Caco-2 (cell line): ENCODE results near the gene FER. TPM values are rescaled to one million over a fixed set of nuclear protein-coding genes. Genes with fewer than 3 reads are reported as not detected.

Source experiments
- BruUV-seq: library from RNA; stranded (reverse); fragments of 400-500 nt; replicated peaks from 2 replicates; lab custom pipeline; 2021; lab: Mats Ljungman, UMichigan
- CTCF ChIA-PET: fragments of 300-600 bp; sonication (Branson Sonifier 250); formaldehyde crosslinking; loops from one replicate; lab custom pipeline; 2022; ENCODE audit warnings: antibody characterized with exemption; lab: Charles Lee
- POLR2A ChIA-PET: fragments of 300-600 bp; sonication (Branson Sonifier 250); formaldehyde crosslinking; loops from one replicate; lab custom pipeline; 2022; ENCODE audit warnings: antibody characterized with exemption; lab: Charles Lee
- DNase-seq, 2 experiments: peaks; one replicate each; pipeline versions ENCODE4 v3.0.0 to v3.0.0-alpha.2; 2020 to 2022
- H3K27me3 ChIP-seq: replicated peaks from 2 replicates; pipeline ENCODE4 v1.6.0; 2011; ENCODE audit warnings: low read length; ENCODE audit not compliant: control insufficient read depth, insufficient read depth
- H3K36me3 ChIP-seq: 2 replicates; pipeline ENCODE4 v1.5.1; 2011; ENCODE audit warnings: low read length; ENCODE audit not compliant: control insufficient read depth, insufficient read depth
- H3K4me1 ChIP-seq: fragments of 250-450 bp; sonication (Bioruptor Pico); 2 replicates; pipeline ENCODE4 v1.5.1; 2020; ENCODE audit warnings: mild to moderate bottlenecking
- H3K4me3 ChIP-seq: 2 replicates; pipeline ENCODE4 v1.5.1; 2011; ENCODE audit warnings: low read depth, mild to moderate bottlenecking, control low read depth, low read length
- H3K9me3 ChIP-seq: fragments of 250-450 bp; sonication (Bioruptor Pico); 2 replicates; pipeline ENCODE4 v1.5.1; 2020; ENCODE audit warnings: mild to moderate bottlenecking, moderate library complexity
- H3K27ac Mint-ChIP-seq: one replicate; pipeline ENCODE4 v1.8.0; 2022; ENCODE audit warnings: mixed read lengths; ENCODE audit not compliant: unreplicated experiment
- H3K27me3 Mint-ChIP-seq: one replicate; pipeline ENCODE4 v1.8.0; 2022; ENCODE audit warnings: mixed read lengths; ENCODE audit not compliant: insufficient read depth, unreplicated experiment
- H3K36me3 Mint-ChIP-seq: one replicate; pipeline ENCODE4 v1.8.0; 2022; ENCODE audit warnings: mild to moderate bottlenecking, mixed read lengths; ENCODE audit not compliant: insufficient read depth, unreplicated experiment
- H3K4me1 Mint-ChIP-seq: one replicate; pipeline ENCODE4 v1.8.0; 2022; ENCODE audit warnings: low read depth, mixed read lengths; ENCODE audit not compliant: unreplicated experiment
- H3K4me3 Mint-ChIP-seq: one replicate; pipeline ENCODE4 v1.8.0; 2022; ENCODE audit warnings: mild to moderate bottlenecking, moderate library complexity, mixed read lengths; ENCODE audit not compliant: unreplicated experiment
- H3K9me3 Mint-ChIP-seq: one replicate; pipeline ENCODE4 v1.8.0; 2022; ENCODE audit warnings: mixed read lengths; ENCODE audit not compliant: unreplicated experiment
- CTCF ChIP-seq, 2 experiments: fragments of 200-600 bp in 1 of 2; IDR thresholded peaks; 1 replicate in 1 of 2; 2 replicates in 1 of 2; pipeline versions ENCODE4 v1.5.1 to v1.8.0; 2011 to 2022; ENCODE audit warnings: antibody characterized with exemption in 1 of 2, control low read depth in 1 of 2, inconsistent platforms in 1 of 2, low read depth in 1 of 2, low read length in 1 of 2, mild to moderate bottlenecking in 1 of 2, moderate library complexity in 1 of 2; ENCODE audit not compliant: insufficient read depth in 1 of 2, severe bottlenecking in 1 of 2, unreplicated experiment in 1 of 2
- intact Hi-C: fragments of 100-400 bp; cut with micrococcal nuclease; formaldehyde crosslinking; loops from one replicate; pipeline ENCODE4 v1.10.0; 2022; ENCODE audit not compliant: unreplicated experiment
- total RNA-seq: library from RNA; stranded (reverse); gene quantifications from 2 replicates; pipeline ENCODE4 v1.2.3, GENCODE V29; 2022

The FER gene
- total RNA-seq, 1 experiment from 2014 or later = 43.1 TPM

DNA sequence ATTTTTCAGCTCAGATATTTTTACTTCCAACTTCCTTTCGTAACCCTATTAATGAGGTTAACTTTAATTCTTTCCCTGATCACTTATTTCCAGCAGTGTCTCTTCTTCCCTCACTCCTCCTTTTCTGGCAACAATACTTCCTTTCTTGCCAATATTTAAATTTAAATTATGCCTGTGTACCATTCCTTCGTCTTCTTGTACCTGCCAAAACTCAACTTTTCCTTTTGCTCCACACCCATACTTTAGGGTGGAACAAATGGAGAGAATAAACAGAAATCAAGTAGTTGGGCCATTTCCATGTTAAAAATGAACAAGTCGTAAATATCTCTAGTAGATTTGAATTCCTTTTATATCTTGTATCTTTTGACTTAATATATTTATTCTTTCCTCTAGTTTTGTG is 66.0 kb downstream of the FER start:
- ChIA-PET CTCF (no interaction called here), POLR2A (no interaction called here)
- no peaks in the 10 kb centered on the region for H3K36me3 Mint-ChIP-seq
- no peak overlapping the region for H3K27ac Mint-ChIP-seq
- BruUV-seq = no TSS peak
- no peaks in the 10 kb centered on the region for H3K27me3 Mint-ChIP-seq
- intact Hi-C loops = no loop called here
- peaks cover 1% of the 10 kb centered on the region; the same call in 1 of the 2 replicates for H3K36me3 ChIP-seq
- no peak for DNase-seq
- no peaks in the 10 kb centered on the region for H3K9me3 ChIP-seq
- no peaks in the 10 kb centered on the region for H3K4me1 Mint-ChIP-seq
- H3K4me3 ChIP-seq = no peak overlapping the region
- no peaks in the 10 kb centered on the region for H3K9me3 Mint-ChIP-seq
- H3K4me1 ChIP-seq = no peaks in the 10 kb centered on the region
- no peak overlapping the region for H3K4me3 Mint-ChIP-seq
- TF ChIP-seq CTCF (IDR thresholded peaks at IDR 0.05; ENCODE audit: insufficient read depth in 1 of 2, low read depth in 1 of 2, low read length in 1 of 2, severe bottlenecking in 1 of 2, unreplicated experiment in 1 of 2) = no peak
- H3K27me3 ChIP-seq = no peaks in the 10 kb centered on the region

- no peaks in the 10 kb centered on the region for H3K27me3 Mint-ChIP-seq
- H3K27ac Mint-ChIP-seq = no peak overlapping the region
- DNase-seq = no peak
- intact Hi-C loops = no loop called here
- no peaks in the 10 kb centered on the region for H3K9me3 ChIP-seq
- peaks cover 1% of the 10 kb centered on the region; the same call in 1 of the 2 replicates for H3K36me3 ChIP-seq
- no peaks in the 10 kb centered on the region for H3K9me3 Mint-ChIP-seq
- no peak overlapping the region for H3K4me3 ChIP-seq
- no TSS peak for BruUV-seq
- no peak for TF ChIP-seq CTCF (IDR thresholded peaks at IDR 0.05; ENCODE audit: insufficient read depth in 1 of 2, low read depth in 1 of 2, low read length in 1 of 2, severe bottlenecking in 1 of 2, unreplicated experiment in 1 of 2)
- no peak overlapping the region for H3K4me3 Mint-ChIP-seq
- POLR2A ChIA-PET = no interaction called here
- peaks cover 4% of the 10 kb centered on the region for H3K36me3 Mint-ChIP-seq
- H3K4me1 Mint-ChIP-seq = peaks cover 4% of the 10 kb centered on the region
- CTCF ChIA-PET = no interaction called here
- no peaks in the 10 kb centered on the region for H3K4me1 ChIP-seq
- H3K27me3 ChIP-seq = no peaks in the 10 kb centered on the region
These were observed 66.9 kb downstream of the FER start for GRCh38 chr5:108814551-108814950.

GRCh38 chr5:108818613-108819272 is 71.0 kb downstream of the FER start:
- CTCF ChIA-PET = no interaction called here

More at GRCh38 chr5:108818613-108819272, 71.0 kb downstream of the FER start:
- Histone ChIP-seq H3K36me3 (no peaks in the 10 kb centered on the region), H3K4me1 (no peaks in the 10 kb centered on the region), H3K4me3 (no peak overlapping the region), H3K9me3 (no peaks in the 10 kb centered on the region), H3K27me3 (no peaks in the 10 kb centered on the region)
- Mint-ChIP-seq H3K4me3 (no peak overlapping the region), H3K27me3 (no peaks in the 10 kb centered on the region), H3K36me3 (peaks cover 7% of the 10 kb centered on the region), H3K27ac (no peak overlapping the region), H3K4me1 (peaks cover 6% of the 10 kb centered on the region), H3K9me3 (no peaks in the 10 kb centered on the region)
- intact Hi-C loops = no loop called here
- POLR2A ChIA-PET = interaction anchor here (0.6 kb wide), 2 partner anchors 23 to 286 kb away, joined by 3 to 9 read pairs; no protein-coding TSS in a partner anchor
- no TSS peak for BruUV-seq
- TF ChIP-seq CTCF (IDR thresholded peaks at IDR 0.05; ENCODE audit: insufficient read depth in 1 of 2, low read depth in 1 of 2, low read length in 1 of 2, severe bottlenecking in 1 of 2, unreplicated experiment in 1 of 2) = no peak
- DNase-seq = no peak
